ENCODE results near the gene HGF. TPM values are rescaled to one million over a fixed set of nuclear protein-coding genes. Genes with fewer than 3 reads are reported as not detected.

HGF gene
- total RNA-seq, 1 donor from 2014 or later = not detected

DNA sequence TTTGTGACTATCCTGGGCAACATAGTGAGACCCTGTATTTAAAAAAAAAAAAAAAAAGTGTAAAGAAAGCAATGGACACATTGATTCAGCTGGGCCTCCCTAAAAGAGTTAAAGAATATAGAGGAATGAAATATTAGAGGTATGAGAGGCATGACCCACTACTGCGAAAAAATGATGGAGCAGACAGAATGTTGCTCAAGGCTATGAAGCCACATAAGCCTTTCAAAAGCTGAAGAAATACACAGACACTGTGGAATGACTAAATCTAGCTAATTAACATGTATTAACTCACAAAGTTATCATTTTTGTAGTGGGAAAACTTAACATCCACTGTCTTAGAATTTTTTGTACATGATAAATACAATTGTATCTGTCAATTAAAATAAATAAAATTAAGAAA lies 107.3 kb downstream of the HGF start:
- DNase-seq (ENCODE audit: low read depth) = no peak
- TF ChIP-seq, protein P1, sequence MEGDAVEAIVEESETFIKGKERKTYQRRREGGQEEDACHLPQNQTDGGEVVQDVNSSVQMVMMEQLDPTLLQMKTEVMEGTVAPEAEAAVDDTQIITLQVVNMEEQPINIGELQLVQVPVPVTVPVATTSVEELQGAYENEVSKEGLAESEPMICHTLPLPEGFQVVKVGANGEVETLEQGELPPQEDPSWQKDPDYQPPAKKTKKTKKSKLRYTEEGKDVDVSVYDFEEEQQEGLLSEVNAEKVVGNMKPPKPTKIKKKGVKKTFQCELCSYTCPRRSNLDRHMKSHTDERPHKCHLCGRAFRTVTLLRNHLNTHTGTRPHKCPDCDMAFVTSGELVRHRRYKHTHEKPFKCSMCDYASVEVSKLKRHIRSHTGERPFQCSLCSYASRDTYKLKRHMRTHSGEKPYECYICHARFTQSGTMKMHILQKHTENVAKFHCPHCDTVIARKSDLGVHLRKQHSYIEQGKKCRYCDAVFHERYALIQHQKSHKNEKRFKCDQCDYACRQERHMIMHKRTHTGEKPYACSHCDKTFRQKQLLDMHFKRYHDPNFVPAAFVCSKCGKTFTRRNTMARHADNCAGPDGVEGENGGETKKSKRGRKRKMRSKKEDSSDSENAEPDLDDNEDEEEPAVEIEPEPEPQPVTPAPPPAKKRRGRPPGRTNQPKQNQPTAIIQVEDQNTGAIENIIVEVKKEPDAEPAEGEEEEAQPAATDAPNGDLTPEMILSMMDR (conservative IDR thresholded peaks at IDR 0.05; ENCODE audit: low read depth, low read length) = no peak
- H3K4me3 ChIP-seq (ENCODE audit: low read depth, low read length) = no peak overlapping the region

GRCh38 chr7:81659697-81660395 lies 110.0 kb downstream of the HGF start:
- TF ChIP-seq, protein P1 (conservative IDR thresholded peaks at IDR 0.05; ENCODE audit: low read depth, low read length) = no peak
- peak; percentile 68 for DNase-seq (ENCODE audit: low read depth)
- no peak overlapping the region for H3K4me3 ChIP-seq (ENCODE audit: low read depth, low read length)

DNA sequence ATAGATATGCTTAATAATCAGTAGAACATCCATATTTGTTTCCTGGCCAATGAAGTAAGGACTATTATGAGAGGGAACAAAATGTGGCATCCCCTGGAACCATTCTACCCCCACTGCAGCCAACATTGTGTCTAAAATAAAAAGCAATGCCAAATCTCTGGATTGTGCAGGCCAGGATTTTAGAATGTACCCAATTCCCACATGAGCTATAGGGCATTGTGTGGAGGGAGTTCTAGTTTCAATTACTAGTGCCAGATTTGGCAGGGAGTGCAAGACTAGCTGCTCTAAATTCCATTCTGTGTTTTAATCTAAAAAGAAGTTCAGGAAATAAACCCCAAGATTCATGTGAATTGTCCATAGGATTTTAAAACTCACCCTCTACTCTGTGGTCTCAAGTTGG lies 112.3 kb downstream of the HGF start:
- no peak overlapping the region for H3K4me3 ChIP-seq (ENCODE audit: low read depth, low read length)
- TF ChIP-seq, protein P1 (conservative IDR thresholded peaks at IDR 0.05; ENCODE audit: low read depth, low read length) = no peak
- no peak for DNase-seq (ENCODE audit: low read depth)

- no peak for DNase-seq (ENCODE audit: low read depth)
- TF ChIP-seq, protein P1 (conservative IDR thresholded peaks at IDR 0.05; ENCODE audit: low read depth, low read length) = no peak
- no peak overlapping the region for H3K4me3 ChIP-seq (ENCODE audit: low read depth, low read length)
Observed at GRCh38 chr7:81655271-81655670, 114.6 kb downstream of the HGF start.

GRCh38 chr7:81652225-81652624 lies 117.6 kb downstream of the HGF start:
- H3K4me3 ChIP-seq (ENCODE audit: low read depth, low read length) = no peak overlapping the region
- TF ChIP-seq, protein P1 (conservative IDR thresholded peaks at IDR 0.05; ENCODE audit: low read depth, low read length) = no peak
- DNase-seq (ENCODE audit: low read depth) = no peak

All from epithelial cell of proximal tubule (primary cell).